ENCODE measurements around the gene CCDC174.

Gene CCDC174

GRCh38 chr3:14691719-14692118 lies 40.2 kb downstream of the CCDC174 start:
- peaks cover 15% of the 10 kb centered on the region; the same call in 1 of the 2 replicates for H3K9me3 ChIP-seq (ENCODE audit: control insufficient read depth, insufficient read depth, low read length)
- H3K79me2 ChIP-seq (ENCODE audit: control insufficient read depth, low read length), result no peaks in the 10 kb centered on the region
- H3K4me1 ChIP-seq (ENCODE audit: control insufficient read depth, low read length), result peaks cover 75% of the 10 kb centered on the region
- peak overlapping the region; percentile 97 for H3K27ac ChIP-seq (ENCODE audit: low read depth, low read length)
- no peaks in the 10 kb centered on the region for H4K20me1 ChIP-seq (ENCODE audit: control insufficient read depth, insufficient read depth, low read depth, low read length)
- H3K4me3 ChIP-seq (ENCODE audit: low read length), result peak overlapping the region; percentile 62
- H3K27me3 ChIP-seq (ENCODE audit: control insufficient read depth, low read length), result no peaks in the 10 kb centered on the region
- no peaks in the 10 kb centered on the region for H3K9me2 ChIP-seq (replicated peaks; ENCODE audit: control insufficient read depth, low read length)
- TF ChIP-seq EZH2phosphoT487 (IDR thresholded peaks at IDR 0.05; ENCODE audit: borderline replicate concordance, low read length) (no peak), CTCF (IDR thresholded peaks at IDR 0.05; ENCODE audit: low read depth, low read length, poor library complexity, severe bottlenecking) (no peak)
- H3K36me3 ChIP-seq (ENCODE audit: control insufficient read depth, low read length), result peaks cover 7% of the 10 kb centered on the region
- peak overlapping the region; percentile 73 for H3K4me2 ChIP-seq (ENCODE audit: low read length)
- peaks cover 46% of the 10 kb centered on the region for H3F3A ChIP-seq (ENCODE audit: control insufficient read depth, insufficient read depth)

GRCh38 chr3:14698601-14699244 lies 47.2 kb downstream of the CCDC174 start:
- Histone ChIP-seq H3K9me3 (ENCODE audit: control insufficient read depth, insufficient read depth, low read length) (peaks cover 3% of the 10 kb centered on the region; the same call in 1 of the 2 replicates), H3K4me1 (ENCODE audit: control insufficient read depth, low read length) (peaks cover 29% of the 10 kb centered on the region), H3K9me2 (replicated peaks; ENCODE audit: control insufficient read depth, low read length) (no peaks in the 10 kb centered on the region), H4K20me1 (ENCODE audit: control insufficient read depth, insufficient read depth, low read depth, low read length) (no peaks in the 10 kb centered on the region), H3K27me3 (ENCODE audit: control insufficient read depth, low read length) (no peaks in the 10 kb centered on the region), H3F3A (ENCODE audit: control insufficient read depth, insufficient read depth) (0 out of 2 replicates have a peak, but pooled peaks cover 3% of the 10 kb centered on the region), H3K79me2 (ENCODE audit: control insufficient read depth, low read length) (no peaks in the 10 kb centered on the region), H3K36me3 (ENCODE audit: control insufficient read depth, low read length) (no peaks in the 10 kb centered on the region; the same call in 1 of the 2 replicates), H3K27ac (ENCODE audit: low read depth, low read length) (no peak overlapping the region), H3K4me2 (ENCODE audit: low read length) (peak overlapping the region; percentile 25; the same call in 1 of the 2 replicates), H3K4me3 (ENCODE audit: low read length) (no peak overlapping the region)
- TF ChIP-seq CTCF (IDR thresholded peaks at IDR 0.05; ENCODE audit: low read depth, low read length, poor library complexity, severe bottlenecking), result no peak
- TF ChIP-seq EZH2phosphoT487 (IDR thresholded peaks at IDR 0.05; ENCODE audit: borderline replicate concordance, low read length), result no peak

GRCh38 chr3:14699643-14700042 lies 48.1 kb downstream of the CCDC174 start:
- Histone ChIP-seq H3K27me3 (ENCODE audit: control insufficient read depth, low read length) (no peaks in the 10 kb centered on the region), H3K4me1 (ENCODE audit: control insufficient read depth, low read length) (peaks cover 22% of the 10 kb centered on the region), H4K20me1 (ENCODE audit: control insufficient read depth, insufficient read depth, low read depth, low read length) (no peaks in the 10 kb centered on the region), H3K4me2 (ENCODE audit: low read length) (no peak overlapping the region), H3K27ac (ENCODE audit: low read depth, low read length) (no peak overlapping the region), H3K9me2 (replicated peaks; ENCODE audit: control insufficient read depth, low read length) (no peaks in the 10 kb centered on the region), H3K36me3 (ENCODE audit: control insufficient read depth, low read length) (no peaks in the 10 kb centered on the region; the same call in 1 of the 2 replicates), H3K4me3 (ENCODE audit: low read length) (no peak overlapping the region), H3K79me2 (ENCODE audit: control insufficient read depth, low read length) (no peaks in the 10 kb centered on the region), H3K9me3 (ENCODE audit: control insufficient read depth, insufficient read depth, low read length) (no peaks in the 10 kb centered on the region), H3F3A (ENCODE audit: control insufficient read depth, insufficient read depth) (0 out of 2 replicates have a peak, but pooled peaks cover 3% of the 10 kb centered on the region)
- TF ChIP-seq EZH2phosphoT487 (IDR thresholded peaks at IDR 0.05; ENCODE audit: borderline replicate concordance, low read length) (no peak), CTCF (IDR thresholded peaks at IDR 0.05; ENCODE audit: low read depth, low read length, poor library complexity, severe bottlenecking) (no peak)
